Chondrocyte (in vitro differentiated cells): ENCODE measurements around the gene ELOVL7. TPM values are rescaled to one million over a fixed set of nuclear protein-coding genes. Genes with fewer than 3 reads are reported as not detected.

Source experiments
- DNase-seq: peaks from one replicate; pipeline ENCODE4 v3.0.0; 2021; ENCODE audit warnings: mixed read lengths, low spot score
- H3K27ac Mint-ChIP-seq: one replicate; pipeline ENCODE4 v1.8.0; 2021; ENCODE audit warnings: mild to moderate bottlenecking, moderate library complexity, mixed read lengths; ENCODE audit not compliant: unreplicated experiment
- H3K27me3 Mint-ChIP-seq: 2 replicates; pipeline ENCODE4 v1.8.0; 2021; ENCODE audit warnings: low read depth, mixed read lengths
- H3K36me3 Mint-ChIP-seq: 2 replicates; pipeline ENCODE4 v1.8.0; 2021; ENCODE audit warnings: low read depth, mixed read lengths
- H3K4me1 Mint-ChIP-seq: 2 replicates; pipeline ENCODE4 v1.8.0; 2021; ENCODE audit warnings: low read depth, mild to moderate bottlenecking, mixed read lengths
- H3K4me3 Mint-ChIP-seq: one replicate; pipeline ENCODE4 v1.8.0; 2021; ENCODE audit warnings: mild to moderate bottlenecking, moderate library complexity, mixed read lengths; ENCODE audit not compliant: unreplicated experiment
- H3K9me3 Mint-ChIP-seq: 2 replicates; pipeline ENCODE4 v1.8.0; 2021; ENCODE audit warnings: low read depth, mixed read lengths
- total RNA-seq: library from RNA; stranded (reverse); gene quantifications from 3 replicates; pipeline ENCODE4 v1.2.1, GENCODE V29; 2021
- TF ChIP-seq, protein P1 (sequence below): fragments of 200-600 bp; sonication (generic); IDR thresholded peaks from 2 replicates; pipeline ENCODE4 v1.5.0; 2021; ENCODE audit warnings: antibody characterized with exemption, mild to moderate bottlenecking, moderate library complexity

ELOVL7 gene
- total RNA-seq, 1 donor from 2014 or later: 0.40 TPM

DNA sequence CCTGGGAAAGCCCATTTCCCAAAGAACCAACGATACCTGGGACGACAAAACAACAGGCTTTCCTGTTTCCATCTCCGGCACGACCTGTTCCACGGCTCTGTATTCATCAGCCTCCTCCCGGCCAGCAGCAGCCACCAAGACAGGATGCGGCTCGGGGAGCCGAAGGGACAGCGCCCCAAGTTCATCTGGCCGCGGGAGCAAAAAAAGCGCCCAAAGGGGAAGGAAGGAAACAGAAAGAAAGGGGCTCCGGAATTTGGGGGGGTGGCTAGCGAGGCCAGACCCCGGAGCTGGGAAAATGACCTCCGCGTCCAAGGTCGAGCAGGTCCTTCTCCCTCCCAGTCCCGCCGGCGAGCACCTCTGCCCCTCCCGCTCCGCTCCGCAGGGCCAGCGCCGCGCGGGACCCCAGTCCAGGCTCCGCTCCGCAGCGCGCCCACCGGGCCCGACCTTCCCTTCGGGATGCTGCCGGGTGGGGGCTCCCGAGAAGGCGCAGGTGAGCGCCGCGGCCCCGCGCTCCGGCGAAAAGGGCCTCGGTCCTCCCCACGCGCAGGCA lies 608 bp downstream of the ELOVL7 start:
- no peak for DNase-seq
- Mint-ChIP-seq H3K36me3 (peaks cover 2% of the 10 kb centered on the region), H3K27ac (no peak overlapping the region), H3K4me1 (peaks cover 13% of the 10 kb centered on the region), H3K9me3 (no peaks in the 10 kb centered on the region), H3K27me3 (peaks cover 59% of the 10 kb centered on the region), H3K4me3 (peak overlapping the region; percentile 81)
- TF ChIP-seq, protein P1, sequence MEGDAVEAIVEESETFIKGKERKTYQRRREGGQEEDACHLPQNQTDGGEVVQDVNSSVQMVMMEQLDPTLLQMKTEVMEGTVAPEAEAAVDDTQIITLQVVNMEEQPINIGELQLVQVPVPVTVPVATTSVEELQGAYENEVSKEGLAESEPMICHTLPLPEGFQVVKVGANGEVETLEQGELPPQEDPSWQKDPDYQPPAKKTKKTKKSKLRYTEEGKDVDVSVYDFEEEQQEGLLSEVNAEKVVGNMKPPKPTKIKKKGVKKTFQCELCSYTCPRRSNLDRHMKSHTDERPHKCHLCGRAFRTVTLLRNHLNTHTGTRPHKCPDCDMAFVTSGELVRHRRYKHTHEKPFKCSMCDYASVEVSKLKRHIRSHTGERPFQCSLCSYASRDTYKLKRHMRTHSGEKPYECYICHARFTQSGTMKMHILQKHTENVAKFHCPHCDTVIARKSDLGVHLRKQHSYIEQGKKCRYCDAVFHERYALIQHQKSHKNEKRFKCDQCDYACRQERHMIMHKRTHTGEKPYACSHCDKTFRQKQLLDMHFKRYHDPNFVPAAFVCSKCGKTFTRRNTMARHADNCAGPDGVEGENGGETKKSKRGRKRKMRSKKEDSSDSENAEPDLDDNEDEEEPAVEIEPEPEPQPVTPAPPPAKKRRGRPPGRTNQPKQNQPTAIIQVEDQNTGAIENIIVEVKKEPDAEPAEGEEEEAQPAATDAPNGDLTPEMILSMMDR: no peak

DNA sequence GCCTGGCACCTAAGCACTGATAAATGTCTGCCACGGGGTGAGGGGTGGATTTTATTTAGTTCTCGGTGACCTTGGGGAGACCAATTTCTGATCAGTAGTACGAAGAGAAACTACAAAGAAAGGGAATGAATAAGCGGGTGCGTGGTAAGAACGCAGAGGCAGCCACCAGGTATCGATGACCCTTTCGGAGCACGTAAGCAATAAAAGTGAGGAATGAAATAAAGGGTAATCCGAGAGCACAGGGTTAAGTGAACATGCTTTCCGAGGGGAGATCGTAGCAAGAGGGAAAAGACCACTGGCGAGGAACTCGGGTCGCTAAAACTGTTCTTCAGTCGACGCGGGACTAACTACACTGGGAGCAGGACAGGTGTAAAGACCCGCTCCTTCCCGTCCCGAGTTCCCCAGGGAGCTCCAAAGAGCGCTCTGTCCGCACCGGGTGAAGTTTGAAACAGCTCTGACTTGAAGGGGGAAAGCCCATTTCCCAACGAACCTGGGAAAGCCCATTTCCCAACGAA lies 1.1 kb downstream of the ELOVL7 start:
- Mint-ChIP-seq H3K4me1 (peaks cover 13% of the 10 kb centered on the region), H3K4me3 (peak overlapping the region; percentile 81), H3K27me3 (peaks cover 62% of the 10 kb centered on the region), H3K36me3 (peaks cover 2% of the 10 kb centered on the region), H3K9me3 (no peaks in the 10 kb centered on the region), H3K27ac (no peak overlapping the region)
- DNase-seq: no peak
- TF ChIP-seq, protein P1: no peak

DNA sequence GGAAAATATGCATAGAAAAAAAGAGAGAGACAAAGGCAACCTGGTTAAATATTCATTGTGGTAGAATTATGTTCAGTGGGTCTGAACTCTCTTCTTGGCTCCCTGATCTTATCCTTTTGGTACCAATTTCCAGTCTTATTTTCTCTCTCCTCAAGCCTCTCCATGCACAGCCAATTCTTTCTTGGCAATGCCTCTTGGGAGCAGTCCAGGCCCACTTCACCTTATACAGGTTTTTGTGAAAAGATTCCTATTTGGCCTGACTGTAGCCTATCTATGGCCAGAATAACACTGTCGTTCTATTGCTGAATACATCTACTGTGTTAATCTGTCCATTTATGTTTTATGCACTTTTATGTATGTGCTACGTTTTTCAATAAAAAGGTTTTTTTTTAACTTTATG lies 2.7 kb downstream of the ELOVL7 start:
- Mint-ChIP-seq H3K36me3 (peaks cover 2% of the 10 kb centered on the region), H3K4me1 (peaks cover 13% of the 10 kb centered on the region), H3K9me3 (no peaks in the 10 kb centered on the region), H3K27ac (no peak overlapping the region), H3K4me3 (no peak overlapping the region), H3K27me3 (peaks cover 56% of the 10 kb centered on the region)
- no peak for DNase-seq
- TF ChIP-seq, protein P1: no peak

GRCh38 chr5:60836131-60836530 lies 7.9 kb downstream of the ELOVL7 start:
- TF ChIP-seq, protein P1: no peak
- H3K4me3 Mint-ChIP-seq: no peak overlapping the region
- no peaks in the 10 kb centered on the region for H3K9me3 Mint-ChIP-seq
- H3K4me1 Mint-ChIP-seq: peaks cover 3% of the 10 kb centered on the region
- peaks cover 20% of the 10 kb centered on the region for H3K27me3 Mint-ChIP-seq
- H3K27ac Mint-ChIP-seq: no peak overlapping the region
- H3K36me3 Mint-ChIP-seq: no peaks in the 10 kb centered on the region
- DNase-seq: no peak

GRCh38 chr5:60835554-60835953 lies 8.5 kb downstream of the ELOVL7 start:
- TF ChIP-seq, protein P1: no peak
- peaks cover 20% of the 10 kb centered on the region for H3K27me3 Mint-ChIP-seq
- H3K27ac Mint-ChIP-seq: no peak overlapping the region
- DNase-seq: no peak
- H3K36me3 Mint-ChIP-seq: no peaks in the 10 kb centered on the region
- no peaks in the 10 kb centered on the region for H3K9me3 Mint-ChIP-seq
- H3K4me3 Mint-ChIP-seq: no peak overlapping the region
- H3K4me1 Mint-ChIP-seq: peaks cover 3% of the 10 kb centered on the region
